HCT116 (cell line): ENCODE data around the gene PAGE4. TPM values are rescaled to one million over a fixed set of nuclear protein-coding genes. Genes with fewer than 3 reads are reported as not detected.

Source experiments
- ATAC-seq: fragments of 200-7000 bp; cut with Tn5 transposase; 2 replicates; pipeline ENCODE4 v1.9.1; 2020; ENCODE audit warnings: mild to moderate bottlenecking, moderate library complexity
- BruUV-seq: library from RNA; stranded (reverse); fragments of 400-500 nt; replicated peaks from 2 replicates; lab custom pipeline; 2021; lab: Mats Ljungman, UMichigan
- CTCF ChIA-PET: fragments of 300-600 bp; sonication (Branson Sonifier 250); formaldehyde crosslinking; loops from one replicate; lab custom pipeline; 2021; ENCODE audit warnings: antibody characterized with exemption; lab: Charles Lee
- POLR2A ChIA-PET: fragments of 300-600, 350-600 bp; sonication (Branson Sonifier 250); formaldehyde crosslinking; loops from one replicate; lab custom pipeline; 2021; ENCODE audit warnings: antibody characterized with exemption; lab: Charles Lee
- RAD21 ChIA-PET, 2 experiments: fragments of 300-600 bp; sonication (Branson Sonifier 250); formaldehyde crosslinking; loops; one replicate each; lab custom pipeline; 2023; ENCODE audit warnings: low total read pairs in 2 of 2; ENCODE audit not compliant: uncharacterized antibody in 2 of 2, unreplicated experiment in 2 of 2, low non-redundant PET in 1 of 2; lab: Charles Lee
- DNase-seq: peaks from one replicate; pipeline ENCODE4 v3.0.0-alpha.2; 2010; ENCODE audit warnings: low read depth, low spot score
- H2AFZ ChIP-seq: fragments of 200-600 bp; shearing (Covaris generic), sonication (generic); 2 replicates; pipeline ENCODE4 v1.6.1; 2017; ENCODE audit warnings: low read depth, mixed run types, mixed read lengths, antibody characterized with exemption, low read length; ENCODE audit not compliant: poor library complexity, severe bottlenecking
- H3K27ac ChIP-seq: 2 replicates; pipeline ENCODE4 v1.5.1; 2012; ENCODE audit warnings: low read depth, low read length
- H3K27me3 ChIP-seq: fragments of 200-600 bp; sonication (generic); 2 replicates; pipeline ENCODE4 v1.6.1; 2016; ENCODE audit warnings: mixed run types, low read length, mixed read lengths; ENCODE audit not compliant: insufficient read depth
- H3K36me3 ChIP-seq, 2 experiments: fragments of 200-500 bp in 1 of 2; fragments of 200-600 bp in 1 of 2; sonication (Bioruptor generic) in 1 of 2; sonication (generic) in 1 of 2; 2 replicates each; pipeline versions ENCODE4 v1.5.1 to v1.6.1; 2014 to 2016; ENCODE audit warnings: low read length in 2 of 2, inconsistent platforms in 1 of 2, mixed read lengths in 1 of 2, mixed run types in 1 of 2; ENCODE audit not compliant: insufficient read depth in 2 of 2, control insufficient read depth in 1 of 2
- H3K4me1 ChIP-seq, 2 experiments: fragments of 200-600 bp in 1 of 2; sonication (generic) in 1 of 2; 2 replicates each; pipeline versions ENCODE4 v1.5.1 to v1.6.1; 2012 to 2017; ENCODE audit warnings: low read length in 2 of 2, inconsistent platforms in 1 of 2, mild to moderate bottlenecking in 1 of 2, mixed read lengths in 1 of 2, mixed run types in 1 of 2, moderate library complexity in 1 of 2; ENCODE audit not compliant: insufficient read depth in 2 of 2, control insufficient read depth in 1 of 2
- H3K4me2 ChIP-seq: fragments of 200-600 bp; sonication (generic); 2 replicates; pipeline ENCODE4 v1.6.1; 2017; ENCODE audit warnings: mixed run types, low read length, mixed read lengths
- H3K4me3 ChIP-seq, 2 experiments: fragments of 200-600 bp in 1 of 2; sonication (generic) in 1 of 2; replicated peaks in 1 of 2; 2 replicates each; pipeline ENCODE4 v1.5.1; 2011 to 2016; ENCODE audit warnings: low read length in 2 of 2, control low read depth in 1 of 2, low read depth in 1 of 2, mild to moderate bottlenecking in 1 of 2, mixed read lengths in 1 of 2, mixed run types in 1 of 2
- H3K79me2 ChIP-seq: fragments of 200-600 bp; sonication (generic); 2 replicates; pipeline ENCODE4 v1.6.1; 2017; ENCODE audit warnings: mild to moderate bottlenecking, mixed run types, low read length, moderate library complexity, mixed read lengths; ENCODE audit not compliant: insufficient read depth
- H3K9ac ChIP-seq: fragments of 200-600 bp; sonication (generic); 2 replicates; pipeline ENCODE4 v1.6.1; 2016; ENCODE audit warnings: low read length, mixed read lengths
- H3K9me2 ChIP-seq: fragments of 200-600 bp; sonication (generic), shearing (Covaris generic); 2 replicates; pipeline ENCODE4 v1.6.1; 2017; ENCODE audit warnings: mixed run types, mild to moderate bottlenecking, moderate library complexity; ENCODE audit not compliant: insufficient read depth
- H3K9me3 ChIP-seq, 2 experiments: fragments of 200-500 bp in 1 of 2; fragments of 200-600 bp in 1 of 2; sonication (Bioruptor generic) in 1 of 2; sonication (generic) in 1 of 2; 2 replicates each; pipeline ENCODE4 v1.6.1; 2014 to 2017; ENCODE audit warnings: low read length in 2 of 2, mixed read lengths in 2 of 2, inconsistent platforms in 1 of 2, low read depth in 1 of 2, mild to moderate bottlenecking in 1 of 2, mixed run types in 1 of 2, moderate library complexity in 1 of 2; ENCODE audit not compliant: control insufficient read depth in 1 of 2, insufficient read depth in 1 of 2
- H4K20me1 ChIP-seq: fragments of 200-600 bp; sonication (generic), shearing (Covaris generic); 2 replicates; pipeline ENCODE4 v1.6.1; 2017; ENCODE audit warnings: mixed run types, mild to moderate bottlenecking, moderate library complexity; ENCODE audit not compliant: insufficient read depth
- EGR1 ChIP-seq: IDR thresholded peaks from 2 replicates; pipeline ENCODE4 v1.6.1; 2012; ENCODE audit warnings: low read depth
- FOSL1 ChIP-seq: IDR thresholded peaks from 2 replicates; pipeline ENCODE4 v1.6.1; 2012; ENCODE audit warnings: low read depth
- POLR2A ChIP-seq: IDR thresholded peaks from 2 replicates; pipeline ENCODE4 v1.7.0; 2011; ENCODE audit warnings: borderline replicate concordance; ENCODE audit not compliant: insufficient read depth, insufficient read length; ENCODE audit errors: extremely low read depth
- POLR2AphosphoS5 ChIP-seq: IDR thresholded peaks from 2 replicates; pipeline ENCODE4 v1.6.1; 2011; ENCODE audit warnings: mild to moderate bottlenecking, low read depth, low read length, moderate library complexity
- RAD21 ChIP-seq: IDR thresholded peaks from 2 replicates; pipeline ENCODE4 v1.6.1; 2012; ENCODE audit warnings: low read depth, mild to moderate bottlenecking
- SP1 ChIP-seq: IDR thresholded peaks from 2 replicates; pipeline ENCODE4 v1.6.1; 2012; ENCODE audit warnings: low read depth
- TCF7L2 ChIP-seq: IDR thresholded peaks from 2 replicates; pipeline ENCODE4 v1.7.0; 2011; ENCODE audit warnings: borderline replicate concordance, inconsistent platforms; ENCODE audit not compliant: insufficient read depth, insufficient read length; ENCODE audit errors: extremely low read depth
- YY1 ChIP-seq: IDR thresholded peaks from 2 replicates; pipeline ENCODE4 v1.6.1; 2011; ENCODE audit warnings: low read length, low read depth, moderate library complexity, mild to moderate bottlenecking; ENCODE audit not compliant: insufficient replicate concordance; ENCODE audit errors: extremely low read depth
- intact Hi-C: fragments of 100-400 bp; cut with micrococcal nuclease; formaldehyde crosslinking; loops from 2 replicates; pipeline ENCODE4 v1.10.0; 2022
- total RNA-seq: library from RNA; stranded (reverse); gene quantifications from one replicate; pipeline ENCODE4 v1.2.1, GENCODE V29; 2021; ENCODE audit not compliant: unreplicated experiment
- TF ChIP-seq, protein P1 (sequence below): IDR thresholded peaks from 2 replicates; pipeline ENCODE4 v1.6.1; 2012
- TF ChIP-seq, protein P2 (sequence below), 3 experiments: fragments of 200-600 bp in 1 of 3; sonication (generic) in 1 of 3; IDR thresholded peaks in 2 of 3; conservative IDR thresholded peaks in 1 of 3; 2 replicates each; pipeline ENCODE4 v1.5.1; 2012 to 2017; ENCODE audit warnings: low read depth in 2 of 3, low read length in 2 of 3, antibody characterized with exemption in 1 of 3, borderline replicate concordance in 1 of 3, control low read depth in 1 of 3, mild to moderate bottlenecking in 1 of 3, mixed read lengths in 1 of 3, mixed run types in 1 of 3, moderate library complexity in 1 of 3; ENCODE audit not compliant: insufficient read depth in 1 of 3
- TF ChIP-seq, protein P3 (sequence below): IDR thresholded peaks from 2 replicates; pipeline ENCODE4 v1.6.1; 2012; ENCODE audit warnings: low read depth

Gene PAGE4
- total RNA-seq, 1 experiment from 2014 or later: not detected

GRCh38 chrX:49842621-49843020 lies 13.5 kb downstream of the PAGE4 start:
- TF ChIP-seq EGR1 (no peak), FOSL1 (no peak), YY1 (no peak), POLR2A (no peak), SP1 (no peak), RAD21 (no peak), TCF7L2 (no peak), POLR2AphosphoS5 (no peak)
- TF ChIP-seq, protein P1, sequence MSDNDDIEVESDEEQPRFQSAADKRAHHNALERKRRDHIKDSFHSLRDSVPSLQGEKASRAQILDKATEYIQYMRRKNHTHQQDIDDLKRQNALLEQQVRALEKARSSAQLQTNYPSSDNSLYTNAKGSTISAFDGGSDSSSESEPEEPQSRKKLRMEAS: no peak
- TF ChIP-seq, protein P2, sequence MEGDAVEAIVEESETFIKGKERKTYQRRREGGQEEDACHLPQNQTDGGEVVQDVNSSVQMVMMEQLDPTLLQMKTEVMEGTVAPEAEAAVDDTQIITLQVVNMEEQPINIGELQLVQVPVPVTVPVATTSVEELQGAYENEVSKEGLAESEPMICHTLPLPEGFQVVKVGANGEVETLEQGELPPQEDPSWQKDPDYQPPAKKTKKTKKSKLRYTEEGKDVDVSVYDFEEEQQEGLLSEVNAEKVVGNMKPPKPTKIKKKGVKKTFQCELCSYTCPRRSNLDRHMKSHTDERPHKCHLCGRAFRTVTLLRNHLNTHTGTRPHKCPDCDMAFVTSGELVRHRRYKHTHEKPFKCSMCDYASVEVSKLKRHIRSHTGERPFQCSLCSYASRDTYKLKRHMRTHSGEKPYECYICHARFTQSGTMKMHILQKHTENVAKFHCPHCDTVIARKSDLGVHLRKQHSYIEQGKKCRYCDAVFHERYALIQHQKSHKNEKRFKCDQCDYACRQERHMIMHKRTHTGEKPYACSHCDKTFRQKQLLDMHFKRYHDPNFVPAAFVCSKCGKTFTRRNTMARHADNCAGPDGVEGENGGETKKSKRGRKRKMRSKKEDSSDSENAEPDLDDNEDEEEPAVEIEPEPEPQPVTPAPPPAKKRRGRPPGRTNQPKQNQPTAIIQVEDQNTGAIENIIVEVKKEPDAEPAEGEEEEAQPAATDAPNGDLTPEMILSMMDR (IDR thresholded peaks at IDR 0.05 in 2 of 3, conservative IDR thresholded peaks at IDR 0.05 in 1 of 3; ENCODE audit: borderline replicate concordance in 1 of 3, insufficient read depth in 1 of 3, low read depth in 2 of 3, low read length in 2 of 3): no peak
- TF ChIP-seq, protein P3, sequence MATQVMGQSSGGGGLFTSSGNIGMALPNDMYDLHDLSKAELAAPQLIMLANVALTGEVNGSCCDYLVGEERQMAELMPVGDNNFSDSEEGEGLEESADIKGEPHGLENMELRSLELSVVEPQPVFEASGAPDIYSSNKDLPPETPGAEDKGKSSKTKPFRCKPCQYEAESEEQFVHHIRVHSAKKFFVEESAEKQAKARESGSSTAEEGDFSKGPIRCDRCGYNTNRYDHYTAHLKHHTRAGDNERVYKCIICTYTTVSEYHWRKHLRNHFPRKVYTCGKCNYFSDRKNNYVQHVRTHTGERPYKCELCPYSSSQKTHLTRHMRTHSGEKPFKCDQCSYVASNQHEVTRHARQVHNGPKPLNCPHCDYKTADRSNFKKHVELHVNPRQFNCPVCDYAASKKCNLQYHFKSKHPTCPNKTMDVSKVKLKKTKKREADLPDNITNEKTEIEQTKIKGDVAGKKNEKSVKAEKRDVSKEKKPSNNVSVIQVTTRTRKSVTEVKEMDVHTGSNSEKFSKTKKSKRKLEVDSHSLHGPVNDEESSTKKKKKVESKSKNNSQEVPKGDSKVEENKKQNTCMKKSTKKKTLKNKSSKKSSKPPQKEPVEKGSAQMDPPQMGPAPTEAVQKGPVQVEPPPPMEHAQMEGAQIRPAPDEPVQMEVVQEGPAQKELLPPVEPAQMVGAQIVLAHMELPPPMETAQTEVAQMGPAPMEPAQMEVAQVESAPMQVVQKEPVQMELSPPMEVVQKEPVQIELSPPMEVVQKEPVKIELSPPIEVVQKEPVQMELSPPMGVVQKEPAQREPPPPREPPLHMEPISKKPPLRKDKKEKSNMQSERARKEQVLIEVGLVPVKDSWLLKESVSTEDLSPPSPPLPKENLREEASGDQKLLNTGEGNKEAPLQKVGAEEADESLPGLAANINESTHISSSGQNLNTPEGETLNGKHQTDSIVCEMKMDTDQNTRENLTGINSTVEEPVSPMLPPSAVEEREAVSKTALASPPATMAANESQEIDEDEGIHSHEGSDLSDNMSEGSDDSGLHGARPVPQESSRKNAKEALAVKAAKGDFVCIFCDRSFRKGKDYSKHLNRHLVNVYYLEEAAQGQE: no peak
- TF ChIP-seq, all 23 proteins: peak for 0
- no peak overlapping the region for H3K27ac ChIP-seq
- ChIA-PET RAD21 (no interaction called here), CTCF (interaction anchor here (1.5 kb wide), 1 partner anchor 81 kb away, joined by 5 read pairs; no protein-coding TSS in a partner anchor), POLR2A (no interaction called here)
- no peak overlapping the region for H2AFZ ChIP-seq
- no peaks in the 10 kb centered on the region for H3K79me2 ChIP-seq
- H3K4me1 ChIP-seq: no peaks in the 10 kb centered on the region
- H3K4me2 ChIP-seq: no peak overlapping the region
- no peaks in the 10 kb centered on the region for H3K9me3 ChIP-seq
- no TSS peak for BruUV-seq
- no peaks in the 10 kb centered on the region for H3K36me3 ChIP-seq
- intact Hi-C loops: loop anchor here (5.0 kb wide), 1 partner anchor 80 kb away; the partner anchor contains the start of gene CLCN5
- ATAC-seq (no peak), DNase-seq (no peak)
- H3K9me2 ChIP-seq: no peaks in the 10 kb centered on the region
- no peaks in the 10 kb centered on the region for H3K27me3 ChIP-seq
- H4K20me1 ChIP-seq: no peaks in the 10 kb centered on the region
- no peak overlapping the region for H3K9ac ChIP-seq
- H3K4me3 ChIP-seq: no peak overlapping the region
